SK-N-SH (cell line): Measurements from ENCODE around the gene IL4.

ENCODE experiments used
- CTCF ChIP-seq: fragments of 200-600 bp; sonication (generic); IDR thresholded peaks from 2 replicates; pipeline ENCODE4 v1.6.1; 2017; ENCODE audit warnings: antibody characterized with exemption, mild to moderate bottlenecking, moderate library complexity
- EZH2phosphoT487 ChIP-seq: fragments of 200-600 bp; sonication (generic); IDR thresholded peaks from 2 replicates; pipeline ENCODE4 v1.6.1; 2017; ENCODE audit warnings: low read depth, mixed run types, mild to moderate bottlenecking, antibody characterized with exemption, moderate library complexity, borderline replicate concordance
- FOXM1 ChIP-seq: IDR thresholded peaks from 2 replicates; pipeline ENCODE4 v1.4.0; 2012; ENCODE audit warnings: low read depth, mild to moderate bottlenecking
- JUND ChIP-seq: IDR thresholded peaks from 2 replicates; pipeline ENCODE4 v1.4.0; 2012
- NRF1 ChIP-seq: IDR thresholded peaks from 2 replicates; pipeline ENCODE4 v1.6.1; 2012; ENCODE audit warnings: low read depth, mild to moderate bottlenecking, low read length
- RFX5 ChIP-seq: IDR thresholded peaks from 2 replicates; pipeline ENCODE4 v1.6.1; 2012; ENCODE audit warnings: mild to moderate bottlenecking, improper control_type of control experiment, low read length
- TEAD4 ChIP-seq: IDR thresholded peaks from 2 replicates; pipeline ENCODE4 v1.4.0; 2012; ENCODE audit warnings: mild to moderate bottlenecking, borderline replicate concordance; ENCODE audit not compliant: insufficient read depth
- TF ChIP-seq, protein P1 (sequence below): IDR thresholded peaks from 2 replicates; pipeline ENCODE4 v1.4.0; 2012; ENCODE audit warnings: low read depth
- TF ChIP-seq, protein P2 (sequence below): IDR thresholded peaks from 2 replicates; pipeline ENCODE4 v1.6.1; 2012; ENCODE audit warnings: mild to moderate bottlenecking, low read depth, low read length, moderate library complexity

- no peak for TF ChIP-seq FOXM1
- TF ChIP-seq, protein P1, sequence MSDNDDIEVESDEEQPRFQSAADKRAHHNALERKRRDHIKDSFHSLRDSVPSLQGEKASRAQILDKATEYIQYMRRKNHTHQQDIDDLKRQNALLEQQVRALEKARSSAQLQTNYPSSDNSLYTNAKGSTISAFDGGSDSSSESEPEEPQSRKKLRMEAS, result no peak
- TF ChIP-seq RFX5, result no peak
- no peak for TF ChIP-seq EZH2phosphoT487
- TF ChIP-seq CTCF, result no peak
- TF ChIP-seq, protein P2, sequence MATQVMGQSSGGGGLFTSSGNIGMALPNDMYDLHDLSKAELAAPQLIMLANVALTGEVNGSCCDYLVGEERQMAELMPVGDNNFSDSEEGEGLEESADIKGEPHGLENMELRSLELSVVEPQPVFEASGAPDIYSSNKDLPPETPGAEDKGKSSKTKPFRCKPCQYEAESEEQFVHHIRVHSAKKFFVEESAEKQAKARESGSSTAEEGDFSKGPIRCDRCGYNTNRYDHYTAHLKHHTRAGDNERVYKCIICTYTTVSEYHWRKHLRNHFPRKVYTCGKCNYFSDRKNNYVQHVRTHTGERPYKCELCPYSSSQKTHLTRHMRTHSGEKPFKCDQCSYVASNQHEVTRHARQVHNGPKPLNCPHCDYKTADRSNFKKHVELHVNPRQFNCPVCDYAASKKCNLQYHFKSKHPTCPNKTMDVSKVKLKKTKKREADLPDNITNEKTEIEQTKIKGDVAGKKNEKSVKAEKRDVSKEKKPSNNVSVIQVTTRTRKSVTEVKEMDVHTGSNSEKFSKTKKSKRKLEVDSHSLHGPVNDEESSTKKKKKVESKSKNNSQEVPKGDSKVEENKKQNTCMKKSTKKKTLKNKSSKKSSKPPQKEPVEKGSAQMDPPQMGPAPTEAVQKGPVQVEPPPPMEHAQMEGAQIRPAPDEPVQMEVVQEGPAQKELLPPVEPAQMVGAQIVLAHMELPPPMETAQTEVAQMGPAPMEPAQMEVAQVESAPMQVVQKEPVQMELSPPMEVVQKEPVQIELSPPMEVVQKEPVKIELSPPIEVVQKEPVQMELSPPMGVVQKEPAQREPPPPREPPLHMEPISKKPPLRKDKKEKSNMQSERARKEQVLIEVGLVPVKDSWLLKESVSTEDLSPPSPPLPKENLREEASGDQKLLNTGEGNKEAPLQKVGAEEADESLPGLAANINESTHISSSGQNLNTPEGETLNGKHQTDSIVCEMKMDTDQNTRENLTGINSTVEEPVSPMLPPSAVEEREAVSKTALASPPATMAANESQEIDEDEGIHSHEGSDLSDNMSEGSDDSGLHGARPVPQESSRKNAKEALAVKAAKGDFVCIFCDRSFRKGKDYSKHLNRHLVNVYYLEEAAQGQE, result no peak
- TF ChIP-seq TEAD4, result no peak
- TF ChIP-seq JUND, result no peak
- no peak for TF ChIP-seq NRF1
Measured at GRCh38 chr5:132637241-132637640, 36.5 kb upstream of the IL4 start.
